Common myeloid progenitor, CD34-positive (primary cell): Measurements from ENCODE around the gene RGS9BP.

Experiments
- CTCF ChIA-PET: fragments of 350-600 bp; sonication (Branson Sonifier 250); formaldehyde crosslinking; loops from one replicate; lab custom pipeline; 2021; ENCODE audit warnings: antibody characterized with exemption; lab: Charles Lee
- POLR2A ChIA-PET: fragments of 350-600 bp; sonication (Branson Sonifier 250); formaldehyde crosslinking; loops from one replicate; lab custom pipeline; 2021; ENCODE audit warnings: antibody characterized with exemption; lab: Charles Lee
- DNase-seq, 3 donors: peaks; one replicate each; pipeline versions ENCODE4 v3.0.0 to v3.0.0-alpha.2; 2013
- H3K27ac ChIP-seq, 2 experiments: 1 replicate in 1 of 2; 2 replicates in 1 of 2; pipeline ENCODE4 v1.7.0; 2013; ENCODE audit warnings: inconsistent platforms in 2 of 2, low read length in 2 of 2, mild to moderate bottlenecking in 2 of 2, low read depth in 1 of 2, moderate library complexity in 1 of 2; ENCODE audit not compliant: severe bottlenecking in 2 of 2, insufficient read depth in 1 of 2, poor library complexity in 1 of 2
- H3K27me3 ChIP-seq, 5 experiments: replicated peaks in 2 of 5; 1 replicate in 3 of 5; 2 replicates in 2 of 5; pipeline versions ENCODE4 v1.6.1 to v1.7.0; 2013; ENCODE audit warnings: low read length in 4 of 5, mild to moderate bottlenecking in 2 of 5, moderate library complexity in 2 of 5, inconsistent platforms in 1 of 5; ENCODE audit not compliant: insufficient read depth in 5 of 5, control insufficient read depth in 4 of 5
- H3K36me3 ChIP-seq, 4 experiments: 1 replicate in 2 of 4; 2 replicates in 2 of 4; pipeline versions ENCODE4 v1.6.1 to v1.7.0; 2013; ENCODE audit warnings: low read length in 3 of 4, control low read depth in 1 of 4, mild to moderate bottlenecking in 1 of 4; ENCODE audit not compliant: control insufficient read depth in 4 of 4, insufficient read depth in 4 of 4
- H3K4me1 ChIP-seq, 4 experiments: 1 replicate in 3 of 4; 2 replicates in 1 of 4; pipeline versions ENCODE4 v1.6.1 to v1.7.1; 2013; ENCODE audit warnings: low read length in 3 of 4, mild to moderate bottlenecking in 3 of 4, control low read depth in 1 of 4, inconsistent platforms in 1 of 4, moderate library complexity in 1 of 4; ENCODE audit not compliant: control insufficient read depth in 4 of 4, insufficient read depth in 4 of 4; ENCODE audit errors: control extremely low read depth in 1 of 4
- H3K4me3 ChIP-seq, 7 experiments: 1 replicate in 4 of 7; 2 replicates in 3 of 7; pipeline versions ENCODE4 v1.5.1 to v1.7.0; 2013; ENCODE audit warnings: mild to moderate bottlenecking in 7 of 7, low read length in 6 of 7, moderate library complexity in 6 of 7, inconsistent platforms in 2 of 7, low read depth in 2 of 7, control low read depth in 1 of 7; ENCODE audit not compliant: insufficient read depth in 4 of 7, control insufficient read depth in 1 of 7; ENCODE audit errors: extremely low read depth in 1 of 7
- H3K9me3 ChIP-seq, 5 experiments: 1 replicate in 4 of 5; 2 replicates in 1 of 5; pipeline versions ENCODE4 v1.6.1 to v1.7.1; 2013; ENCODE audit warnings: low read length in 4 of 5, mild to moderate bottlenecking in 2 of 5, inconsistent platforms in 1 of 5, low read depth in 1 of 5, moderate library complexity in 1 of 5; ENCODE audit not compliant: control insufficient read depth in 4 of 5, insufficient read depth in 2 of 5; ENCODE audit errors: control extremely low read depth in 1 of 5
- WGBS: methylation state at CpG from one replicate; pipeline ENCODE4 v1.1.5; 2013; ENCODE audit not compliant: insufficient coverage; 5-methylcytosine and 5-hydroxymethylcytosine counted together

RGS9BP gene

GRCh38 chr19:32666084-32666483, 9.6 kb upstream of the RGS9BP start:
- Histone ChIP-seq H3K36me3 (peaks cover 2 to 39% (median 19%) of the 10 kb centered on the region in 4 experiments), H3K27me3 (no peaks in the 10 kb centered on the region), H3K4me3 (no peak overlapping the region), H3K9me3 (no peaks in the 10 kb centered on the region), H3K27ac (no peak overlapping the region), H3K4me1 (peaks cover 3 to 43% (median 36%) of the 10 kb centered on the region in 4 experiments)
- ChIA-PET CTCF (no interaction called here), POLR2A (no interaction called here)
- DNase-seq = no peak
- WGBS = 100% methylated on average over 2 of the region's 6 CpGs

GRCh38 chr19:32669310-32669709, 6.3 kb upstream of the RGS9BP start:
- no peak for DNase-seq
- 91% methylated on average over 3 of the region's 3 CpGs for WGBS
- Histone ChIP-seq H3K27me3 (no peaks in the 10 kb centered on the region), H3K27ac (no peak overlapping the region), H3K9me3 (no peaks in the 10 kb centered on the region), H3K4me1 (peaks cover 11 to 54% (median 50%) of the 10 kb centered on the region in 4 experiments), H3K4me3 (no peak overlapping the region), H3K36me3 (peaks cover 2 to 37% (median 19%) of the 10 kb centered on the region in 4 experiments)
- POLR2A ChIA-PET = no interaction called here
- CTCF ChIA-PET = interaction anchor here (1.2 to 1.7 kb wide), 2 partner anchors 9 to 13 kb away, joined by 3 to 8 read pairs; no protein-coding TSS in a partner anchor

GRCh38 chr19:32671883-32672593, 3.6 kb upstream of the RGS9BP start:
- peak overlapping the region in 4 of 7 experiments; percentile 21 to 63 (median 42) for H3K4me3 ChIP-seq
- peaks cover 11 to 75% (median 68%) of the 10 kb centered on the region in 4 experiments for H3K4me1 ChIP-seq
- H3K27me3 ChIP-seq = peaks cover 0 to 15% (median 9%) of the 10 kb centered on the region in 5 experiments
- peak overlapping the region in 1 of 2 experiments; percentile 25 for H3K27ac ChIP-seq
- peaks cover 0 to 25% (median 9%) of the 10 kb centered on the region in 4 experiments for H3K36me3 ChIP-seq
- WGBS = 2% methylated on average over 8 of the region's 14 CpGs
- ChIA-PET POLR2A (no interaction called here), CTCF (interaction anchor here (1.1 to 1.2 kb wide), 2 partner anchors 8 to 19 kb away, joined by 3 read pairs; partner anchors contain the start of gene NUDT19)
- DNase-seq = peak; percentile 62 to 82 (median 75)
- no peaks in the 10 kb centered on the region for H3K9me3 ChIP-seq

GRCh38 chr19:32672841-32673240, 2.8 kb upstream of the RGS9BP start:
- no peak for DNase-seq
- H3K4me1 ChIP-seq = peaks cover 11 to 83% (median 75%) of the 10 kb centered on the region in 4 experiments
- POLR2A ChIA-PET = interaction anchor here (1.0 kb wide), 1 partner anchor 11 kb away, joined by 3 read pairs; no protein-coding TSS in a partner anchor

GRCh38 chr19:32673573-32673972, 2.1 kb upstream of the RGS9BP start:
- Histone ChIP-seq H3K4me1 (peaks cover 11 to 84% (median 75%) of the 10 kb centered on the region in 4 experiments), H3K4me3 (peak overlapping the region in 5 of 7 experiments; percentile 19 to 93 (median 74)), H3K27ac (no peak overlapping the region), H3K9me3 (no peaks in the 10 kb centered on the region), H3K27me3 (peaks cover 0 to 30% (median 19%) of the 10 kb centered on the region in 5 experiments), H3K36me3 (peaks cover 0 to 20% (median 6%) of the 10 kb centered on the region in 4 experiments)
- ChIA-PET CTCF (interaction anchor here (0.6 to 1.1 kb wide), 3 partner anchors 9 to 31 kb away, joined by 3 read pairs; no protein-coding TSS in a partner anchor), POLR2A (interaction anchor here (0.6 to 1.0 kb wide), 2 partner anchors 11 to 18 kb away, joined by 3 read pairs; partner anchors contain the start of gene NUDT19)
- WGBS = 98% methylated on average over 8 of the region's 10 CpGs
- no peak for DNase-seq

More at GRCh38 chr19:32672841-32673240, 2.8 kb upstream of the RGS9BP start:
- 82% methylated on average over 3 of the region's 3 CpGs for WGBS
- H3K27ac ChIP-seq = no peak overlapping the region
- no peaks in the 10 kb centered on the region for H3K9me3 ChIP-seq
- peak overlapping the region in 5 of 7 experiments; percentile 4 to 93 (median 74) for H3K4me3 ChIP-seq
- peaks cover 0 to 20% (median 6%) of the 10 kb centered on the region in 4 experiments for H3K36me3 ChIP-seq
- CTCF ChIA-PET = interaction anchor here (1.1 to 1.2 kb wide), 2 partner anchors 8 to 19 kb away, joined by 3 read pairs; partner anchors contain the start of gene NUDT19
- peaks cover 0 to 23% (median 17%) of the 10 kb centered on the region in 5 experiments for H3K27me3 ChIP-seq

GRCh38 chr19:32674153-32674930, 1.3 kb upstream of the RGS9BP start:
- peak overlapping the region in 1 of 2 experiments; percentile 49 for H3K27ac ChIP-seq
- CTCF ChIA-PET = interaction anchor here (0.6 to 1.1 kb wide), 3 partner anchors 13 to 32 kb away, joined by 3 read pairs; no protein-coding TSS in a partner anchor

More at GRCh38 chr19:32674153-32674930, 1.3 kb upstream of the RGS9BP start:
- peaks cover 0 to 17% (median 3%) of the 10 kb centered on the region in 4 experiments for H3K36me3 ChIP-seq
- WGBS = 6% methylated on average over 10 of the region's 67 CpGs
- peak overlapping the region; percentile 62 to 94 (median 80) for H3K4me3 ChIP-seq
- H3K9me3 ChIP-seq = no peaks in the 10 kb centered on the region
- peaks cover 11 to 76% (median 73%) of the 10 kb centered on the region in 4 experiments for H3K4me1 ChIP-seq
- H3K27me3 ChIP-seq = peaks cover 2 to 36% (median 19%) of the 10 kb centered on the region in 5 experiments
- POLR2A ChIA-PET = interaction anchor here (0.6 kb wide), 1 partner anchor 17 kb away, joined by 3 read pairs; the partner anchor contains the start of gene NUDT19
- peak in 2 of 3 donors; percentile 35 to 36 for DNase-seq
